ENCODE measurements around the gene GTPBP3.

GRCh38 chr19:17319473-17320238 is 17.7 kb upstream of the GTPBP3 start:
- no peak for TF ChIP-seq CTCF (IDR thresholded peaks at IDR 0.05 in 4 of 5, conservative IDR thresholded peaks at IDR 0.05 in 1 of 5)
- TF ChIP-seq POLR2A (IDR thresholded peaks at IDR 0.05) = no peak
